GM12864 (cell line): Measurements from ENCODE around the gene LACTBL1.

ENCODE experiments used
- DNase-seq: peaks from one replicate; pipeline ENCODE4 v3.0.0-alpha.2; 2011; ENCODE audit warnings: low read depth
- H3K4me3 ChIP-seq: 2 replicates; pipeline ENCODE4 v1.5.1; 2011; ENCODE audit warnings: mild to moderate bottlenecking, low read depth, low read length, control low read depth
- TF ChIP-seq, protein P1 (sequence below): IDR thresholded peaks from 2 replicates; pipeline ENCODE4 v1.5.1; 2011; ENCODE audit warnings: low read depth, mild to moderate bottlenecking, moderate library complexity, low read length, control low read depth, inconsistent platforms; ENCODE audit errors: missing control alignments

LACTBL1 gene

DNA sequence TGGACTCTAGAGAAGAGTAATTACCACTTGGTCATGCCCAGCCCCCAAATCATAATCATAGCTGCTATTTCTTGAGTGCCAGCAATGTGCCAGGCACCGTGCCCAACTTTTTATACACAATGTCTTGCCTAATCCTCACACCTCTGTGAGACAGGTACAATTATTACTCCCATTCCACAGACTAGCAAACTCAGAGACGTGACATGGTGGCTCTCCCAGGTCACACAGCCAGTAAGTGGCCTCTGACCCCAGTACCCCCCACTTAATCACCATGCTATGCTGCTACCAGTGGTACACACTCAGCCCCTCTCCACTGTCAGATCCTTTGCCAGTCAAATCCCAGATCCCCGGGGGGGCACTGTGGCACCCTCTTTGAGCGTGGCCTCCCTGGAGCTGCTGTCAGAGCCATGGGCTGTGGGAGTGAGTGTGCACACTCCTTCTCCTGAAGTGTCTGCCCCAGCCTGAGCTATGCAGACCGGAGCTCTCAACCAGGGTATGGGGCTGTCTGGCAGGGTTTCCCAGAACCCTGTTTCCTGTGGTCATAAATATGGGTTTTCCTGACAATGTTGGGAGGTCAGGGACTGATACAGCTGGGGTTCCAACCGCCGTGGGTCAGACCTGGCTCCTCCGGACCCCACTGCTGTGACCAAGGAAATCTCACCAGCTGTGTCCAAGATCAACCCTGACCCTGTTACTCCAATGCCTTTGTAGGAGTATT is 51.8 kb downstream of the LACTBL1 start:
- TF ChIP-seq, protein P1, sequence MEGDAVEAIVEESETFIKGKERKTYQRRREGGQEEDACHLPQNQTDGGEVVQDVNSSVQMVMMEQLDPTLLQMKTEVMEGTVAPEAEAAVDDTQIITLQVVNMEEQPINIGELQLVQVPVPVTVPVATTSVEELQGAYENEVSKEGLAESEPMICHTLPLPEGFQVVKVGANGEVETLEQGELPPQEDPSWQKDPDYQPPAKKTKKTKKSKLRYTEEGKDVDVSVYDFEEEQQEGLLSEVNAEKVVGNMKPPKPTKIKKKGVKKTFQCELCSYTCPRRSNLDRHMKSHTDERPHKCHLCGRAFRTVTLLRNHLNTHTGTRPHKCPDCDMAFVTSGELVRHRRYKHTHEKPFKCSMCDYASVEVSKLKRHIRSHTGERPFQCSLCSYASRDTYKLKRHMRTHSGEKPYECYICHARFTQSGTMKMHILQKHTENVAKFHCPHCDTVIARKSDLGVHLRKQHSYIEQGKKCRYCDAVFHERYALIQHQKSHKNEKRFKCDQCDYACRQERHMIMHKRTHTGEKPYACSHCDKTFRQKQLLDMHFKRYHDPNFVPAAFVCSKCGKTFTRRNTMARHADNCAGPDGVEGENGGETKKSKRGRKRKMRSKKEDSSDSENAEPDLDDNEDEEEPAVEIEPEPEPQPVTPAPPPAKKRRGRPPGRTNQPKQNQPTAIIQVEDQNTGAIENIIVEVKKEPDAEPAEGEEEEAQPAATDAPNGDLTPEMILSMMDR = no peak
- no peak for DNase-seq
- H3K4me3 ChIP-seq = no peak overlapping the region

DNA sequence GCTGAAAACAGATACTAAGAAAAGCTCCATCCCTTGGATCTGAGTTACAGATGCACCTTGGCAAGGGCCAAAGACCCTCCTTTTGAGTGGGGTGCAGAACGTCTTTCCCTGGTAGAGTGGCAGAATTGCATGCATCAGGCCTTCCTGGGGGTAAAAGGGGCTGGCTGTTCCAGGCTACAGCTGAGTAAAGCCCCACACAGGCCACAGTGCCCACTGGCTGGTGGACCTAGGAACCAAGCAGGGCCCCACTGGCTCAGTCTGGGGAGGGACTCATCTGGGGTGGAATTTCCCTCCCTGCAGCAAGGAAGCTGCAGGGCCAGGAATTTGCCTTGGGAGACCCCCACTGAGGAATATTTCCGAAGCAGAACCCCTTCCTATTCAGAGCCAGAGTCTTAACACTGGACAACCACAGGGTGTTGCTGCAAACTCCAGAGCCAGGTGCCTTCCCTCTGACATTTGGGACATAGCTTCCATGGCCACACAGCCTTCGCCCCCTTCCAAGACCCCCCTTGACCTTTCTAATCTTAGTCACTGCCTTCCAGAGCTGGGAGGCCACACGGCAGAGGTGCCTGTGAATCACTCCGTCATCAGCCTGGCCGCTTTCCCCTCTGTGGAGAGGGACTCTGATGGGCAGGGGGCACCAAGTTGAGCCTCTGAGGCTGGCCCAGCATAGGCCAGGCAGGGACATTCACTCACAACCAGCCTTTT is 52.5 kb downstream of the LACTBL1 start:
- no peak overlapping the region for H3K4me3 ChIP-seq
- TF ChIP-seq, protein P1 = no peak

DNA sequence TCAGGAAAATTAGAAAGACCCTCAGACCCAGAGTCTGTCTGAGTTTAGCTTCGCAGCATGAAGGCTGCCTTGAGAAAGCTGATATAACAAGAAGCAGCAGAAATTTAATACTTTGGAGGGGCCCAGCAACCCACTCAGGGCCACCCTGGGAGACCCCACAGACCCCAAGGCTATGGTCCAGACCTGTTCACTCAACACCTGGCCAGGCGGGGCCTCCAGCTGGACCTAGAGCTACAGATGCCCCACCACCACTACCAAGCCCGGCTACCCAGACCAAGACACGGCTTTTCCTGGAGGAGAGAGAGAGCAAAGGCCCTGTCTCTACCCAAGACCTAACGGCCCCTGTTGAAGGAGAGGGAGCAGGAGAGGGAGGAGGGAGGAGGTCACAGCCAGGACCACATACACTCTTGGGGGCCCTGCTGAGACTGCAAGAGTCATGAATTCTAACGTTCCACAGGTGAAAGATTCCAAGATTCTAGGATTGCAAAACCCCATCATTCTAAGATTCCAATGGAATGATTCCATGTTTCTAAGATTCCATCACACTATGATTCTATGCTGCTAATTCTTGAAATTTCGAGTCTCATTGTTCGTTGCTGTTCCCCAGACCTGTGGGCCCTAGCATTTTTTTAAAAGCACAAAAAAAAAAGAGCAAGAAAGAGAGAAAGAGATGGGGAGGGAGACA is 53.2 kb downstream of the LACTBL1 start:
- TF ChIP-seq, protein P1 = no peak
- H3K4me3 ChIP-seq = no peak overlapping the region
- no peak for DNase-seq

More for the DNA sequence above, 52.5 kb downstream of the LACTBL1 start:
- DNase-seq = no peak

DNA sequence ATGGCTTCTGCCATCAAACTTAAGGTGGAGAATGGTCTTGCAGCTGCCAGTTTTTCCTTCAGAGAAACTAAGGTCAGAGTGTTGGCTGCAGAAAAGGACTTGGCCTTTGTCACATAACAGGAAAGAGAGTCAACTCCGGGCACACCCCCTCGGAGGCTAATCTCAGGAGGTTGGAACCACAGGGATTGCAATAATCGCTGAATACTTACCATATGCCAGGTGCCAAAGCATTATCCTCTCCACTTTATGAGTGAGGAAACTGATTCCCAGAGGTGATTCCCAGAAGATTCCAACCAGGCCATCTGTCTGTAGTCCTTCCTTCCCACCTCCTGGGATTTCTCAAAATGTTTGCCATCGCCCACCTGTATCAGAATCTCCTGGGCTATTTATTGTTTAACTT is 54.0 kb downstream of the LACTBL1 start:
- TF ChIP-seq, protein P1 = no peak
- H3K4me3 ChIP-seq = no peak overlapping the region
- DNase-seq = no peak

DNA sequence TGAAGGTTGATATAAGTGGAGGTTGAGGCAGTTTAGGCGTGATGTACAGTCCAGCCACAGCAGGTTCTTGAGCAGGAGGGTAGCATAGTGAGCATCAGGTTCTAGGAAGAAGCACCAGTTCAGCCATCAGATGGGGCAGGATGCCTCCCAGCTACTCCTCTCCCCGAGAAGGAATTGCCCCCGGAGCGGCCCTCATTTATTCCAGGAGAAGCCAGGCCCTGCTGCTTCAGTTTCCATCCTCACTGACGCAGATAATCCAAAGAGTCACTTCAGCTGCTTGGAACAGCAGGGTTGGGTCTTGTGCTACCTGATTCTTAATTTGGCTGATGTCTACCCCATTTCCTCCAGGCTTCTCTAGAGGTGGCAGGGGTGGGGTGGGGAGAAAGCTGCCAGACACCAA is 54.7 kb downstream of the LACTBL1 start:
- no peak for DNase-seq
- no peak overlapping the region for H3K4me3 ChIP-seq
- TF ChIP-seq, protein P1 = no peak

DNA sequence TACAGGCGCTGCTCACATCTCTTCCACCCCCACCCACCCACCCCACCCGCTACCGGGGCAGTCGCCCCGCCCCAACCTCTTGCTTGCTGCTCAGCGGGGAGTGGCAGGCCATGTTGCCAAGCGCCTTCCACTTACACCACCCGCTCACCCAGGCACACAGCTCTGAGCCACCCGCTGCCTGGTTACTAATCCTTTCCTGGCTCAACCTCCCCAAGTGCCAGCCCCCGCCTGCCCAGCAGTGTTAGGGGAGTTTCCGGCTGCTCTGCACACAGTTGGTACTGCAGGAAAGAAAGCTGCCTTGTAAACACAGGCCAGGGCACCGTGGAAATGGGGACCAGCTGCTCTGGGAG is 56.2 kb downstream of the LACTBL1 start:
- TF ChIP-seq, protein P1 = no peak
- DNase-seq = no peak
- H3K4me3 ChIP-seq = no peak overlapping the region
